ENCODE data around the gene HSD17B4.

The HSD17B4 gene

DNA sequence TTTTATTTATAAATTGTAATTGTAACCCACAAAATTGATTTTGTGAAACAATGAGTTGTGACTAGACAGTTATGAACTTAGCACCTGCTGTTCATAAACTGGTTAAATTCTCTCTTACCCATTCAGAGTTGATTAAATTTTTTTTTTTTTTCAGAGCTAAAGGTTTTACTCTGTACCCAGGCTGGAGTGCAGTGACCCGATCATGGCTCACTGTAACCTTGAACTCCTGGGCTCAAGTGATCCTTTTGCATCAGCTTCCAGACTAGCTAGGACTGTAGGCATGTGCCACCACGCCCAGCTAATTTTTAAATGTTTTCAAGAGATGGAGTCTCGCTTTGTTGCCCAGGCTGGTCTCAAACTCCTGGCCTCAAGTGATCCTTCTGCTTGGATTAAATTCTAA lies 1.9 kb downstream of the HSD17B4 start:
- TF ChIP-seq, protein P1, sequence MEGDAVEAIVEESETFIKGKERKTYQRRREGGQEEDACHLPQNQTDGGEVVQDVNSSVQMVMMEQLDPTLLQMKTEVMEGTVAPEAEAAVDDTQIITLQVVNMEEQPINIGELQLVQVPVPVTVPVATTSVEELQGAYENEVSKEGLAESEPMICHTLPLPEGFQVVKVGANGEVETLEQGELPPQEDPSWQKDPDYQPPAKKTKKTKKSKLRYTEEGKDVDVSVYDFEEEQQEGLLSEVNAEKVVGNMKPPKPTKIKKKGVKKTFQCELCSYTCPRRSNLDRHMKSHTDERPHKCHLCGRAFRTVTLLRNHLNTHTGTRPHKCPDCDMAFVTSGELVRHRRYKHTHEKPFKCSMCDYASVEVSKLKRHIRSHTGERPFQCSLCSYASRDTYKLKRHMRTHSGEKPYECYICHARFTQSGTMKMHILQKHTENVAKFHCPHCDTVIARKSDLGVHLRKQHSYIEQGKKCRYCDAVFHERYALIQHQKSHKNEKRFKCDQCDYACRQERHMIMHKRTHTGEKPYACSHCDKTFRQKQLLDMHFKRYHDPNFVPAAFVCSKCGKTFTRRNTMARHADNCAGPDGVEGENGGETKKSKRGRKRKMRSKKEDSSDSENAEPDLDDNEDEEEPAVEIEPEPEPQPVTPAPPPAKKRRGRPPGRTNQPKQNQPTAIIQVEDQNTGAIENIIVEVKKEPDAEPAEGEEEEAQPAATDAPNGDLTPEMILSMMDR (conservative IDR thresholded peaks at IDR 0.05; ENCODE audit: low read depth, low read length), result no peak
- no peak overlapping the region for H3K4me3 ChIP-seq (ENCODE audit: low read depth, low read length)
- DNase-seq (ENCODE audit: low read depth), result no peak

DNA sequence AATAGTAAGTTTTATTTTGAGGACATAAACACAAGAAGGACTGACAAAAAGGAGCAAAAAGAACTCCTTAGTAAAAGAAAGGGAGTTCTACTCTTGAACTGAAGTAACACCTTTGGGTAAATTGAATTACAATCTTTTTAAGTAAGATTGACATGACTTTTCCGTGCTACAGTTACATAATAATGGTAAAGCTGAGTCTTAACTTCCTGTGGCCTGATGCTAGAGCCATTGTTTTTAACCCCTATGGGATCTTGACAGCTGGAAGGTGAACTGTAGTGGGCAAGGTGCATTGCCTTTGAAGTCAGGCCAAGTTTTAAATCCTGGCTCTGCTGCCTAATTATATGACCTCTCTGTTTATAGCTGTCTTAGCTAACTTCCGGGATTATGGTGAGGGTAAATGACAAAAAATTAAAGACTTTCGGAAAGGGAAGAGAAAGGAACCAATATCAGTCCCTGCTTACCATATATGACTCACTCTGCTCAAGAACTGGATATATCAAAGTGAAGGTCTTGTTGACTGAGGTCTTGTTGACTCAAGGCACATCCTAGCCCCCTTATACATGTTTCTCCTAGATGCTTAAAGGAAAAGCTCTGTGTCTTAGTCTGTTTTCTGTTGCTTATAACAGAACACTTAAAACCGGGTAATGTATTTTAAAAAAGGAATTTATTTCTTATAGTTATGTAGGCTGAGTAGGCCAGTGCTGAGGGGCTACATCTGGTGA lies 6.8 kb downstream of the HSD17B4 start:
- TF ChIP-seq, protein P1 (conservative IDR thresholded peaks at IDR 0.05; ENCODE audit: low read depth, low read length), result no peak

DNA sequence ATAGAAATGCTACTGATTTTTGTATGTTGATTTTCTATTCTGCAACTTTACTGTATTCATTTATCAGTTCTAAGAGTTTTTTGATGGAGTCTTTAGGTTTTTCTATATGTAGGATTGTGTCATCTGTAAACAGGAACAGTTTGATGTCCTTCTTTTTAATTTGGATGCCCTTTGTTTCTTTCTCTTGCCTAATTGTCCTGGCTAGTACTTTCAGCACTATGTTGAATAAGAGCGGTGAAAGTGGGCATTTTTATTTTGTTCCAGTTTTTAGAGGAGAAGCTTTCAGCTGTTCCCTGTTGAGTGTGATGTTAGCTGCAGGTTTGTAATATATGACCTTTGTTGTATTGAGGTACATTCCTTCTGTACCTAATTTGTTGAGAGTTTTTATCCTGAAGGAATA lies 13.3 kb downstream of the HSD17B4 start:
- DNase-seq (ENCODE audit: low read depth), result no peak
- TF ChIP-seq, protein P1 (conservative IDR thresholded peaks at IDR 0.05; ENCODE audit: low read depth, low read length), result no peak
- no peak overlapping the region for H3K4me3 ChIP-seq (ENCODE audit: low read depth, low read length)

More for the DNA sequence above, 6.8 kb downstream of the HSD17B4 start:
- DNase-seq (ENCODE audit: low read depth), result no peak
- no peak overlapping the region for H3K4me3 ChIP-seq (ENCODE audit: low read depth, low read length)

DNA sequence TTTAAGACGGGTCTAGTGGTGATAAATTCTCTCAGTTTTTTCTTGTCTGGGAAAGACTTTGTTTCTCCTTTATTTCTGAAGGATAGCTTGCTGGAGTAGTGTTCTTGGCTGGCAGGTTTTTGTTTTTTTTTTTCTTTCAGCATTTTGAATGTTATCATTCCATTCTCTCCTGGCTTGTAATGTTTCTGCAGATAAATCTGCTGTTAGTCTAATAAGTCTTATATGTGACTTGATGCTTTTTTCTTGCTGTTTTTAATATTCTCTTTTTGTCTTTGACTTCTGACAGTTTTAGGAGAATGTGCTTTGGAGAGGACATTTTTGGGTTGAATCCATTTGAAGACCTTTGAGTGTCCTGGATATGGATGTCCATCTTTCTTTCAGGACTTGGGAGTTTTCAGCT lies 16.0 kb downstream of the HSD17B4 start:
- no peak overlapping the region for H3K4me3 ChIP-seq (ENCODE audit: low read depth, low read length)
- TF ChIP-seq, protein P1 (conservative IDR thresholded peaks at IDR 0.05; ENCODE audit: low read depth, low read length), result no peak
- DNase-seq (ENCODE audit: low read depth), result no peak

DNA sequence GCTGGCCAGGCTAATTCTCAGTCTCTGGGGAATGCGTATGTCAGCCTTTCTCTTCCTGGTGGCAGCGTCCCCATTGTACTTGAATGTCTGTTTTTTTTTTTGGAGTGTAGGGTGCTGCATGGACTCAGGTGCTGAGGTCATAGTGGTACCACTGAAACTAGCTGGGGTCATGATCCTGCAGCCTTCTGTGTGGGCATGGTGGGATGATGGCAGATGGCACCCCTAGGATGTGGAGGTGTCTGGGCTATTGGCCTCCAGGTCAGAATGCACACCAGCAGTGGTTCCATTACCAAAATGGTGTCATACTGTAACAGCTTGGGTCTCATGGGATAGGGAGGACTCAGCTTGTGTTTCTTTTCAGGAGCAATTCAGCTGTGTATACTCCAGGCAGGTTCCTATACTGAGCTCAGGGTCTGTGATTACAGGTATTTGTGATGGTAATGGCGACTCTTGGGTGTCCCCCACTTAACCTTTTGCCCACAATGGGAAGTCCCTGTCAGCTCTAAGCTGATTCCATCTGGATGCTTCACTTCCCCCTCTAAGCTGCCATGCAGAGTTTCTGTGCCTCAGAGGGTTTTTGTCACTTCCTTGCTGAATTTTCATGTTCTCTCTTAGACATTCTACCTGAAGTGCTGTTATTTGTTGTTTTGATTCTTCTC lies 17.9 kb downstream of the HSD17B4 start:
- H3K4me3 ChIP-seq (ENCODE audit: low read depth, low read length), result no peak overlapping the region
- TF ChIP-seq, protein P1 (conservative IDR thresholded peaks at IDR 0.05; ENCODE audit: low read depth, low read length), result no peak
- DNase-seq (ENCODE audit: low read depth), result no peak

DNA sequence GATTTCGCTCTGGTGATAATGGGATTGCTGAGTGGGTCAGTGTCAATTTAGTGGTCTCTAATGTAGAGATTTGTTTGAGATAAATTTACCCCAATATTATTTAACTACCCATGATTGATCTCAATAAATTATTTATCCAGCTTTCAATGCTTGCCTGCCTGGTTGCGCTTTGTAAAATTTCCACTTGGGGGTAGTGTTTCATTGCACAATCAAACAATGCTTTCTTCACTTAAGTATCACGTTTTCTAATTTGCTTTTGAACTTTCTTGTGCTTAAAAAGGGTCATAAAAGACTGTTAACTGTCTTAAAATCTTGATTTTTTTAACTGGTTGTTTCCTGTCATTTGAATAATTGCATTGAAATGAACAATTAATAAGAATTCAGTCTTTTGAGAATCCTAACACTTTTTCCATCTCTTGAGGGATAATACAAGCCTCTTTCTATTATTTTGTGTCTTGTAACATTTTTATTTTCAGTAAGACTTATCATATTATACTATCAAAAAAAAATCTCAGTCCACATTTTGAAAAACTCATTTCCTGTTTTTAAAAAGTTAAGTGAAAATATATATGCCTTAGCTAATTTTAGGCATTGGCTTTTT lies 18.7 kb downstream of the HSD17B4 start:
- DNase-seq (ENCODE audit: low read depth), result peak; percentile 70
- no peak overlapping the region for H3K4me3 ChIP-seq (ENCODE audit: low read depth, low read length)
- TF ChIP-seq, protein P1 (conservative IDR thresholded peaks at IDR 0.05; ENCODE audit: low read depth, low read length), result peak; percentile 78
